ENCODE measurements around the gene RYR2. TPM values are rescaled to one million over a fixed set of nuclear protein-coding genes. Genes with fewer than 3 reads are reported as not detected.

The RYR2 gene
- polyA plus RNA-seq, 1 of the 3 experiments (the other 2 are of a cell fraction), result under 0.01 TPM

- DNase-seq, result no peak
- CTCF ChIA-PET, result interaction anchor here (1.3 kb wide), 1 partner anchor 13 kb away, joined by 7 read pairs; no protein-coding TSS in a partner anchor
- Histone ChIP-seq H3K9me2 (no peaks in the 10 kb centered on the region), H4K20me1 (ENCODE audit: insufficient read depth) (no peaks in the 10 kb centered on the region), H3K4me2 (no peak overlapping the region), H3K79me2 (ENCODE audit: insufficient read depth) (no peaks in the 10 kb centered on the region), H3K27me3 (ENCODE audit: insufficient read depth) (no peaks in the 10 kb centered on the region), H3K27ac (ENCODE audit: low read depth in 2 of 2, low read length in 1 of 2) (no peak overlapping the region), H3F3A (replicated peaks; ENCODE audit: insufficient read depth) (no peaks in the 10 kb centered on the region), H3K9ac (no peak overlapping the region), H3K9me3 (no peaks in the 10 kb centered on the region), H3K36me3 (replicated peaks in 1 of 2; ENCODE audit: control insufficient read depth in 1 of 2, insufficient read depth in 2 of 2, low read length in 1 of 2) (no peaks in the 10 kb centered on the region), H2AFZ (ENCODE audit: low read depth) (no peak overlapping the region), H3K4me3 (ENCODE audit: low read depth in 2 of 2, low read length in 1 of 2) (no peak overlapping the region), H3K4me1 (ENCODE audit: control insufficient read depth in 1 of 2, insufficient read depth in 2 of 2, low read depth in 1 of 2, low read length in 1 of 2) (no peaks in the 10 kb centered on the region)
- WGBS (ENCODE audit: low lambda C conversion rate), result 48% methylated on average over 10 of the region's 11 CpGs
- POLR2A ChIA-PET, result no interaction called here
- TF ChIP-seq, protein P1, sequence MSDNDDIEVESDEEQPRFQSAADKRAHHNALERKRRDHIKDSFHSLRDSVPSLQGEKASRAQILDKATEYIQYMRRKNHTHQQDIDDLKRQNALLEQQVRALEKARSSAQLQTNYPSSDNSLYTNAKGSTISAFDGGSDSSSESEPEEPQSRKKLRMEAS (IDR thresholded peaks at IDR 0.05; ENCODE audit: low read depth), result no peak
- TF ChIP-seq GATA2 (CRISPR knock-in tag; IDR thresholded peaks at IDR 0.05) (no peak), JUND (IDR thresholded peaks at IDR 0.05) (no peak), YY1 (IDR thresholded peaks at IDR 0.05; ENCODE audit: low read depth) (no peak), FOXJ3 (CRISPR knock-in tag; IDR thresholded peaks at IDR 0.05) (no peak), NFIC (IDR thresholded peaks at IDR 0.05; ENCODE audit: borderline replicate concordance) (no peak)
Measured at GRCh38 chr1:237786066-237786719, 744.2 kb downstream of the RYR2 start.

DNA sequence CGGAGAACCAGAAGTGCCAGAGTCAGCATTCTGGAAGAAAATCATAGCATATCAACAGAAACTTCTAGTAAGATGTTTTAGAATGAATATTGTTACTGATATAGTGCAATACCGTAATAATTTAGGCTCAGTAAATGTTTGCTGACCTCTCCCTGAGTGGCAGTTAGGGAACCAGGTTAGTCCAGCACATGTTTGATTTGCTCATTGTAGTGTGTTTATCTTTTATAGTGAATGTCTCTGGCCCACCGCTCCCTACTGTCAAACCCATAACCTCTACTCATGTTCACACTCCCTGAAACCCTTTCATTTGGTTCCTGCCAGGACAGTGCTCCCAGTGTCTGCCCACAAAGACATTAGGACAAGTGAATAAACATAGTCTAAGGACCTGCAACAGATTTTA, 746.1 kb downstream of the RYR2 start:
- H2AFZ ChIP-seq (ENCODE audit: low read depth), result no peak overlapping the region
- no peak for TF ChIP-seq FOXM1 (IDR thresholded peaks at IDR 0.05; ENCODE audit: low read depth)
- TF ChIP-seq, protein P2, sequence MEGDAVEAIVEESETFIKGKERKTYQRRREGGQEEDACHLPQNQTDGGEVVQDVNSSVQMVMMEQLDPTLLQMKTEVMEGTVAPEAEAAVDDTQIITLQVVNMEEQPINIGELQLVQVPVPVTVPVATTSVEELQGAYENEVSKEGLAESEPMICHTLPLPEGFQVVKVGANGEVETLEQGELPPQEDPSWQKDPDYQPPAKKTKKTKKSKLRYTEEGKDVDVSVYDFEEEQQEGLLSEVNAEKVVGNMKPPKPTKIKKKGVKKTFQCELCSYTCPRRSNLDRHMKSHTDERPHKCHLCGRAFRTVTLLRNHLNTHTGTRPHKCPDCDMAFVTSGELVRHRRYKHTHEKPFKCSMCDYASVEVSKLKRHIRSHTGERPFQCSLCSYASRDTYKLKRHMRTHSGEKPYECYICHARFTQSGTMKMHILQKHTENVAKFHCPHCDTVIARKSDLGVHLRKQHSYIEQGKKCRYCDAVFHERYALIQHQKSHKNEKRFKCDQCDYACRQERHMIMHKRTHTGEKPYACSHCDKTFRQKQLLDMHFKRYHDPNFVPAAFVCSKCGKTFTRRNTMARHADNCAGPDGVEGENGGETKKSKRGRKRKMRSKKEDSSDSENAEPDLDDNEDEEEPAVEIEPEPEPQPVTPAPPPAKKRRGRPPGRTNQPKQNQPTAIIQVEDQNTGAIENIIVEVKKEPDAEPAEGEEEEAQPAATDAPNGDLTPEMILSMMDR (IDR thresholded peaks at IDR 0.05), result no peak
- no peak for TF ChIP-seq NFIC (IDR thresholded peaks at IDR 0.05; ENCODE audit: borderline replicate concordance)
- TF ChIP-seq CHD2 (IDR thresholded peaks at IDR 0.05; ENCODE audit: low read length, partially characterized antibody), result no peak
- no peaks in the 10 kb centered on the region for H3K79me2 ChIP-seq (ENCODE audit: insufficient read depth)
- ChIA-PET POLR2A (no interaction called here), CTCF (interaction anchor here (1.1 to 1.5 kb wide), 2 partner anchors 116 to 226 kb away, joined by 3 read pairs; no protein-coding TSS in a partner anchor)
- no peaks in the 10 kb centered on the region; a peak in 1 of 4 replicates for H3K4me1 ChIP-seq (ENCODE audit: control insufficient read depth in 1 of 2, insufficient read depth in 2 of 2, low read depth in 1 of 2, low read length in 1 of 2)
- WGBS (ENCODE audit: low lambda C conversion rate), result 72% methylated on average over 3 of the region's 3 CpGs
- H3F3A ChIP-seq (replicated peaks; ENCODE audit: insufficient read depth), result no peaks in the 10 kb centered on the region
- no peak overlapping the region for H3K4me3 ChIP-seq (ENCODE audit: low read depth in 2 of 2, low read length in 1 of 2)
- no peak overlapping the region for H3K4me2 ChIP-seq
- no peaks in the 10 kb centered on the region for H3K9me2 ChIP-seq
- H3K9me3 ChIP-seq, result no peaks in the 10 kb centered on the region
- no peaks in the 10 kb centered on the region for H3K36me3 ChIP-seq (replicated peaks in 1 of 2; ENCODE audit: control insufficient read depth in 1 of 2, insufficient read depth in 2 of 2, low read length in 1 of 2)
- no peak overlapping the region for H3K9ac ChIP-seq
- DNase-seq, result no peak
- H3K27ac ChIP-seq (ENCODE audit: low read depth in 2 of 2, low read length in 1 of 2), result no peak overlapping the region
- H3K27me3 ChIP-seq (ENCODE audit: insufficient read depth), result no peaks in the 10 kb centered on the region
- no peaks in the 10 kb centered on the region for H4K20me1 ChIP-seq (ENCODE audit: insufficient read depth)

GRCh38 chr1:237789619-237790018, 747.6 kb downstream of the RYR2 start:
- Histone ChIP-seq H3K4me1 (ENCODE audit: control insufficient read depth in 1 of 2, insufficient read depth in 2 of 2, low read depth in 1 of 2, low read length in 1 of 2) (peaks cover 0 to 3% of the 10 kb centered on the region in 2 experiments; a peak in 1 of 4 replicates), H3K4me3 (ENCODE audit: low read depth in 2 of 2, low read length in 1 of 2) (no peak overlapping the region), H2AFZ (ENCODE audit: low read depth) (no peak overlapping the region), H3K4me2 (no peak overlapping the region), H3K9me3 (no peaks in the 10 kb centered on the region), H3K79me2 (ENCODE audit: insufficient read depth) (no peaks in the 10 kb centered on the region), H3F3A (replicated peaks; ENCODE audit: insufficient read depth) (no peaks in the 10 kb centered on the region), H3K27me3 (ENCODE audit: insufficient read depth) (no peaks in the 10 kb centered on the region), H3K27ac (ENCODE audit: low read depth in 2 of 2, low read length in 1 of 2) (no peak overlapping the region), H3K9ac (no peak overlapping the region), H4K20me1 (ENCODE audit: insufficient read depth) (no peaks in the 10 kb centered on the region), H3K9me2 (no peaks in the 10 kb centered on the region), H3K36me3 (replicated peaks in 1 of 2; ENCODE audit: control insufficient read depth in 1 of 2, insufficient read depth in 2 of 2, low read length in 1 of 2) (no peaks in the 10 kb centered on the region)
- 63% methylated on average over 5 of the region's 5 CpGs for WGBS (ENCODE audit: low lambda C conversion rate)
- no peak for DNase-seq
- ChIA-PET POLR2A (no interaction called here), CTCF (interaction anchor here (0.8 to 1.4 kb wide), 3 partner anchors 10 to 112 kb away, joined by 3 to 6 read pairs (median 3); no protein-coding TSS in a partner anchor)
- TF ChIP-seq RCOR1 (IDR thresholded peaks at IDR 0.05; ENCODE audit: low read length), result no peak
- no peak for TF ChIP-seq MEF2A (IDR thresholded peaks at IDR 0.05; ENCODE audit: borderline replicate concordance, low read depth)
- TF ChIP-seq IRF3 (IDR thresholded peaks at IDR 0.05; ENCODE audit: low read depth, low read length), result no peak
- TF ChIP-seq TAF1 (IDR thresholded peaks at IDR 0.05; ENCODE audit: borderline replicate concordance, low read depth, low read length), result no peak
- TF ChIP-seq YY1 (IDR thresholded peaks at IDR 0.05; ENCODE audit: low read depth), result no peak
- no peak for TF ChIP-seq ELF1 (IDR thresholded peaks at IDR 0.05)
- TF ChIP-seq, protein P2 (IDR thresholded peaks at IDR 0.05), result no peak
- no peak for TF ChIP-seq FOXJ3 (CRISPR knock-in tag; IDR thresholded peaks at IDR 0.05)
- TF ChIP-seq SIN3A (IDR thresholded peaks at IDR 0.05; ENCODE audit: borderline replicate concordance, low read depth, low read length), result no peak
- no peak for TF ChIP-seq FOSL2 (IDR thresholded peaks at IDR 0.05; ENCODE audit: borderline replicate concordance, low read depth)
- TF ChIP-seq POLR2AphosphoS5 (IDR thresholded peaks at IDR 0.05; ENCODE audit: low read depth, low read length), result no peak

Measured in SK-N-SH (cell line).